CD4-positive, alpha-beta T cell (primary cell): ENCODE data around the gene ACE. TPM values are rescaled to one million over a fixed set of nuclear protein-coding genes. Genes with fewer than 3 reads are reported as not detected.
A peak's percentile ranks its signal among the peaks of the same experiment; 100 is the strongest.

ENCODE experiments used
- ATAC-seq: fragments of 200-7000 bp; cut with Tn5 transposase; one replicate; pipeline ENCODE4 v1.10.0; 2022; ENCODE audit warnings: mild to moderate bottlenecking; ENCODE audit not compliant: poor library complexity
- CTCF ChIA-PET: fragments of 350-600 bp; sonication (Branson Sonifier 250); formaldehyde crosslinking; loops from one replicate; lab custom pipeline; 2021; ENCODE audit warnings: antibody characterized with exemption, inconsistent platforms; lab: Charles Lee
- POLR2A ChIA-PET: fragments of 350-600 bp; sonication (Branson Sonifier 250); formaldehyde crosslinking; loops from one replicate; lab custom pipeline; 2021; ENCODE audit warnings: antibody characterized with exemption, inconsistent platforms; lab: Charles Lee
- DNase-seq, 14 experiments: peaks; one replicate each; pipeline ENCODE4 v3.0.0-alpha.2; 2013 to 2020; ENCODE audit warnings: mixed read lengths in 2 of 14
- H3K27ac ChIP-seq, 2 donors: one replicate each; pipeline versions ENCODE4 v1.5.1 to v1.7.0; 2013; ENCODE audit warnings: low read length in 2 of 2, low read depth in 1 of 2, mild to moderate bottlenecking in 1 of 2
- H3K27me3 ChIP-seq, 2 experiments: 1 replicate in 1 of 2; 2 replicates in 1 of 2; pipeline versions ENCODE4 v1.6.1 to v1.7.0; 2013; ENCODE audit warnings: low read length in 2 of 2, control low read depth in 1 of 2, mild to moderate bottlenecking in 1 of 2, moderate library complexity in 1 of 2; ENCODE audit not compliant: insufficient read depth in 2 of 2, control insufficient read depth in 1 of 2
- H3K36me3 ChIP-seq: one replicate; pipeline ENCODE4 v1.6.1; 2013; ENCODE audit warnings: low read length, control low read depth; ENCODE audit not compliant: insufficient read depth
- H3K4me1 ChIP-seq: one replicate; pipeline ENCODE4 v1.6.1; 2013; ENCODE audit warnings: low read length, control low read depth; ENCODE audit not compliant: insufficient read depth
- H3K4me3 ChIP-seq: one replicate; pipeline ENCODE4 v1.5.1; 2013; ENCODE audit warnings: mild to moderate bottlenecking, low read length, moderate library complexity
- H3K9me3 ChIP-seq, 2 experiments: 1 replicate in 1 of 2; 2 replicates in 1 of 2; pipeline versions ENCODE4 v1.6.1 to v1.7.0; 2013; ENCODE audit warnings: low read length in 2 of 2, mild to moderate bottlenecking in 2 of 2, control low read depth in 1 of 2, moderate library complexity in 1 of 2; ENCODE audit not compliant: control insufficient read depth in 1 of 2, insufficient read depth in 1 of 2
- H3K27ac Mint-ChIP-seq: one replicate; pipeline ENCODE4 v1.8.0; 2020; ENCODE audit warnings: mixed read lengths
- H3K27me3 Mint-ChIP-seq: one replicate; pipeline ENCODE4 v1.8.0; 2021; ENCODE audit warnings: mixed read lengths
- H3K36me3 Mint-ChIP-seq: one replicate; pipeline ENCODE4 v1.8.0; 2021; ENCODE audit warnings: low read depth, mixed read lengths
- H3K4me1 Mint-ChIP-seq: one replicate; pipeline ENCODE4 v1.8.0; 2021; ENCODE audit warnings: low read depth, mixed read lengths
- H3K4me3 Mint-ChIP-seq: one replicate; pipeline ENCODE4 v1.8.0; 2020; ENCODE audit warnings: mild to moderate bottlenecking, mixed read lengths
- H3K9me3 Mint-ChIP-seq: one replicate; pipeline ENCODE4 v1.8.0; 2020; ENCODE audit warnings: mixed read lengths
- intact Hi-C, 2 experiments: fragments of 100-400 bp; cut with DNase I in 1 of 2; cut with micrococcal nuclease in 1 of 2; formaldehyde crosslinking; loops; one replicate each; pipeline versions ENCODE4 v1.15.1 to v1.9.0; 2023 to 2025; cut with DNase I, micrococcal nuclease
- total RNA-seq, 174 experiments: library from RNA in 2 of 174; stranded (reverse) in 2 of 174; gene quantifications; one replicate each; pipeline ENCODE4 v1.2.3 and lab custom pipeline; 2021 to 2026
- TF ChIP-seq, protein P1 (sequence below): fragments of 200-600 bp; IDR thresholded peaks from one replicate; pipeline ENCODE4 v1.8.0; 2022; ENCODE audit warnings: antibody characterized with exemption, mild to moderate bottlenecking

Gene ACE
- total RNA-seq, 2 experiments from 2014 or later = 7.4 to 10.2 TPM

DNA sequence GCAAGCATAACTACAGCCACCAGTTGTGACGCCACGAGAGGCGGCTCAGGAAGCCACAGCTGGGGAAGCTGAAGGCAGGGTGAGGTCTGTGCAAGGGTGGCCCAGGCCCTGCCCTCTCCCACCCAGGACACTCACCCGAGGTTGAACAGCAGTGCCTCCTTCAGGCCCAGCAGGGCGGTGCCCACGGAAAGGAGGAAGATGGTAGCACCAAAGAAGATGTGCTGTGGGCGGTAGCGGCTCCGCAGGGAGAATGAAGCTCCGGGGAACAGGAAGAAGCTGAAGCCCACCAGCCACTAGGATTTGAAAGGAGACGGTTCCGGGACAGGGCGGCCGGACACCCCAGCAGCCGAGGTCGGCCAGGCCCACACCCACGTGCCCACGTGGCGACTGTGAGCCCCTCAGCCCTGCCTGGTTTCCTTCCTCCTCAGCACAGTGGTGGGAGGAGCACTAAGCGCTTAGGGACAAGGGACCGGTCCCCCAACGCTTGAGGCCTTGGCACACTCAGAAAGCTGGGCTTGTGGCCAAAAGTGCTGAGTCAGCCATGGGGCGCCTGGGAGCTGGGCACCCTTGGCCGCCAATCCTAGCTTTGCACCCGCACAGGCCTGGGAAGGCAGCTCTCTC is 41.8 kb upstream of the ACE start:
- H3K27ac ChIP-seq = no peak overlapping the region

DNA sequence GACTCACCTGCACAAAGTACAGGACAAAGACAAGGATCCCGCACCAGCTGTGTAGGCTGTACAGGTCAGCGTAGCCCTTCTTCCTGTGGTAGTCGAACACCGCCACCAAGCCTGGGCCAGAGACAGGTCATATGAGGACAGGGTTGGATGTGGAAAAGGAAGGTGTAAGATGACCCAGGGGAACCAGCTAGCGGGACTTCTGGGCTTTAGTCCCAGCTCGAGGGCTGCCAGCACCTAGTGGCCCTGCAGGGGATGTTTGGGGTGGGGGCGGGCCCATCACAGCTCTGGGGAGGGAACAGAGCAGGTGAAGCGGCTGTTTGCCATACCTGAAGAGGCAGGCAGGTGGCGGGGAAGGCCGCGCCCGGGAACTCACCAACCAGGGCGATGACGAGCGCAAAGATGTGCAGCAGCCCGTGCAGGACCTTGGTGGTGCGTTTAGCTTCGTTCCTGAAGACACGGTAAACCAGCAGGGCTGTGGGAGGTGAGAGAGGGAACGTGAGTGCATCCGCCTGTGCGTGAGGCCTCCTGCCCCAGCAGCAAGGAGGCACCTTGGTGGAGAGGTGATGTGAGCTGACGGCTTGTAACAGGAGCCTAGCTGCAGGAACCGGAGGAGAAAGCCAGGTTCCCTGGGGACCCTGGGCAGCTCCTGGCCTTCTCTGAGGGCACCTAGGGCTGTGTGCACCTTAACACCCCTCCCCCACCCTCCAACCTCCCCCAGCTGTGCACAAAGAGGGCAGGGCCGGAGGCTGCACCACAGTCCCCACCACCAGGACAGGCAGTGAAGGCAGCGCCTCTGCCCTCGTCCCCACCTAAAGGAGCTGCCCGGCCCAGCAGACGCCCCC is 41.0 kb upstream of the ACE start:
- peaks cover 74% of the 10 kb centered on the region for H3K4me1 ChIP-seq
- Mint-ChIP-seq H3K9me3 (no peaks in the 10 kb centered on the region), H3K4me1 (peaks cover 27% of the 10 kb centered on the region), H3K27me3 (no peaks in the 10 kb centered on the region), H3K4me3 (no peak overlapping the region), H3K27ac (no peak overlapping the region), H3K36me3 (peaks cover 7% of the 10 kb centered on the region)
- peaks cover 35% of the 10 kb centered on the region for H3K36me3 ChIP-seq
- TF ChIP-seq, protein P1, sequence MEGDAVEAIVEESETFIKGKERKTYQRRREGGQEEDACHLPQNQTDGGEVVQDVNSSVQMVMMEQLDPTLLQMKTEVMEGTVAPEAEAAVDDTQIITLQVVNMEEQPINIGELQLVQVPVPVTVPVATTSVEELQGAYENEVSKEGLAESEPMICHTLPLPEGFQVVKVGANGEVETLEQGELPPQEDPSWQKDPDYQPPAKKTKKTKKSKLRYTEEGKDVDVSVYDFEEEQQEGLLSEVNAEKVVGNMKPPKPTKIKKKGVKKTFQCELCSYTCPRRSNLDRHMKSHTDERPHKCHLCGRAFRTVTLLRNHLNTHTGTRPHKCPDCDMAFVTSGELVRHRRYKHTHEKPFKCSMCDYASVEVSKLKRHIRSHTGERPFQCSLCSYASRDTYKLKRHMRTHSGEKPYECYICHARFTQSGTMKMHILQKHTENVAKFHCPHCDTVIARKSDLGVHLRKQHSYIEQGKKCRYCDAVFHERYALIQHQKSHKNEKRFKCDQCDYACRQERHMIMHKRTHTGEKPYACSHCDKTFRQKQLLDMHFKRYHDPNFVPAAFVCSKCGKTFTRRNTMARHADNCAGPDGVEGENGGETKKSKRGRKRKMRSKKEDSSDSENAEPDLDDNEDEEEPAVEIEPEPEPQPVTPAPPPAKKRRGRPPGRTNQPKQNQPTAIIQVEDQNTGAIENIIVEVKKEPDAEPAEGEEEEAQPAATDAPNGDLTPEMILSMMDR = no peak
- ATAC-seq (no peak), DNase-seq (peak in 2 of 14 experiments; percentile 29 to 38)
- H3K4me3 ChIP-seq = no peak overlapping the region
- no peaks in the 10 kb centered on the region for H3K9me3 ChIP-seq
- CTCF ChIA-PET = interaction anchor here (0.9 to 2.8 kb wide), 3 partner anchors 9 to 43 kb away, joined by 8 to 11 read pairs (median 10); no protein-coding TSS in a partner anchor
- no peaks in the 10 kb centered on the region for H3K27me3 ChIP-seq
- H3K27ac ChIP-seq = no peak overlapping the region
- intact Hi-C loops = no loop called here
- POLR2A ChIA-PET = interaction anchor here (2.1 to 2.4 kb wide), 2 partner anchors 11 to 42 kb away, joined by 6 to 15 read pairs; partner anchors contain the start of genes ACE and CYB561

More for the DNA sequence above, 41.8 kb upstream of the ACE start:
- Mint-ChIP-seq H3K36me3 (peaks cover 7% of the 10 kb centered on the region), H3K4me1 (peaks cover 19% of the 10 kb centered on the region), H3K4me3 (peak overlapping the region; percentile 60), H3K27me3 (no peaks in the 10 kb centered on the region), H3K9me3 (no peaks in the 10 kb centered on the region), H3K27ac (peak overlapping the region; percentile 76)
- TF ChIP-seq, protein P1 = no peak
- ChIA-PET POLR2A (interaction anchor here (0.8 to 2.4 kb wide), 4 partner anchors 9 to 187 kb away, joined by 3 to 15 read pairs (median 4); partner anchors contain the start of genes ACE, CYB561 and MAP3K3), CTCF (interaction anchor here (0.9 to 2.8 kb wide), 4 partner anchors 9 to 44 kb away, joined by 4 to 11 read pairs (median 9); no protein-coding TSS in a partner anchor)
- Histone ChIP-seq H3K36me3 (peaks cover 35% of the 10 kb centered on the region), H3K9me3 (no peaks in the 10 kb centered on the region), H3K4me3 (no peak overlapping the region), H3K4me1 (peaks cover 65% of the 10 kb centered on the region), H3K27me3 (no peaks in the 10 kb centered on the region)
- intact Hi-C loops = no loop called here
- DNase-seq (peak in 11 of 14 experiments; percentile 29 to 80 (median 43)), ATAC-seq (peak; percentile 92)

DNA sequence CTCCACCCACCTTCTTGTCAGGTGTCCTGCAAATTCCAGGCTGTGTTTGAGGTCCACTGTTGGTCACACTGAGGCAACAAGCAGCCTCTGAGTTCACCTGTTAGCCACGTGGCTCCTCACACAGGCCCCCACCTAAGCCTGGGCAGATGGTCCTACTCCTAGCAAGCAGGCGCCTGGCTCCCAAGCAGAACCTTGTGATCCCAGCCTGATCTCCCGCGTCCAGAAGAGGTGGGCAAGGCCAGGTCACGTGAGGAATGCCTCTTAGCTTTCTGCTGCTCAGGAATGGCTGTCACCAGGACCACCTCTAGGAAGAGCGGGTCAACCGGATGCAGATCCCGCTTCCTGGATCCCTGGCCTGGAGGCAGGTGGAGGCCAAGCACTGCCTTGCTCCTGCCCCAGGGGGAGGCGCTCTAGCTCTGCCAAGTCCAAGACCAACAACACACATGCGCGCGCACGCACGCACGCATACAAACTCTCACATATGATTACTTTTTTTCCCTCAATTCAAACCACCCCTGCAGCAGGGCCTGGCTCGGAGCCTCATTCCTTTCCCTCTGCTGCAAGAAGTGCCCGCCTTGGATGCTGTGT is 40.2 kb upstream of the ACE start:
- Histone ChIP-seq H3K27ac (no peak overlapping the region), H3K27me3 (no peaks in the 10 kb centered on the region), H3K9me3 (no peaks in the 10 kb centered on the region), H3K36me3 (peaks cover 35% of the 10 kb centered on the region), H3K4me1 (peaks cover 80% of the 10 kb centered on the region), H3K4me3 (no peak overlapping the region)
- ATAC-seq (no peak), DNase-seq (peak in 1 of 14 experiments; percentile 31)
- Mint-ChIP-seq H3K9me3 (no peaks in the 10 kb centered on the region), H3K36me3 (peaks cover 7% of the 10 kb centered on the region), H3K27me3 (no peaks in the 10 kb centered on the region), H3K27ac (no peak overlapping the region), H3K4me1 (peaks cover 29% of the 10 kb centered on the region), H3K4me3 (no peak overlapping the region)
- CTCF ChIA-PET = interaction anchor here (0.8 to 2.8 kb wide), 2 partner anchors 11 to 30 kb away, joined by 3 to 11 read pairs; no protein-coding TSS in a partner anchor
- POLR2A ChIA-PET = interaction anchor here (0.8 to 2.4 kb wide), 2 partner anchors 10 to 41 kb away, joined by 3 to 6 read pairs; partner anchors contain the start of gene ACE
- TF ChIP-seq, protein P1 = no peak
- intact Hi-C loops = no loop called here
